Measurements from ENCODE around the gene SPHK1.

The SPHK1 gene

DNA sequence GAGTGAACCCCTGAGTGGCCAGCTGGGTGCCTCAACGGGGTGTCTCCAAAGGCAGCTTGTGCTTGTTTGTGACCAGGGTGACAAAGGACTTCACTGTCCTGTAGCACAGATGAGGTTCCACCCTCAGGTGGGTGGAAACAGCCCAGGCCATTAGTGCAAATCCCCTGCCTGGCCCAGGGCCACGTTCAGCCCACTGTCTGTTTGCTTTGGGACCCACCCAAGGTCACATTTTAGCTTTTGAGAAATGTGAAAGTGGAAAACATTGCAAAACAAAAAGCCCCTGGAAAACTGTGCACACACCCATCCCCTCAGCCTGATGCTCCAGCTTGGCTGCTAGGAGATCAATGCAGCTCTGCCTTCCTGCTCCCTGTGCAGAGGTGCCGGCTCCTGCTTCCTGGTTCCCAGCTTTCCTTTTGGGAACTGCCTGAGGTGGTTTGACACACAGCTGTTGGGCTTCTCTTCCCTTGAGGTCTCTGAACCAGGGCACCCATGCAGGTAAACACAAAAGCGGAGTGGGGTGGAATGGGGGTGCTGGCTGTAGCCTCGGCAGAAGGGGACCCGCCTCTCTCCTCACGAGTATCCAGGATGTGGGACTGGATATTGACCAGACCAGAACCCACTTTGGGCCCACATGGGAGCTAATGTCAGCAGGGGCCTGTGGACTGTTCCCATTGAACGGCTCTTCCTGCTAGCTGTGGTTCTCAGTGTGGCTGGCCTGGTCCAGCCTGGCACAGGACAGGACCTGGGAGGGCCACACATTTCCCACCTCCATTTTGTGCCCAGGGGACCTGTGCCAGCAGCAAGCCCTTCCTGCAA is 7.9 kb upstream of the SPHK1 start:
- H3K9me3 Mint-ChIP-seq, result no peaks in the 10 kb centered on the region
- peaks cover 17% of the 10 kb centered on the region for H3K4me1 Mint-ChIP-seq
- ATAC-seq, result no peak
- peaks cover 8% of the 10 kb centered on the region for H3K36me3 Mint-ChIP-seq
- peak overlapping the region; percentile 14 for H3K27ac Mint-ChIP-seq
- H3K4me3 Mint-ChIP-seq, result no peak overlapping the region
- no peak for DNase-seq (ENCODE audit: low spot score in 2 of 2)

GRCh38 chr17:76378548-76379274 is 5.7 kb upstream of the SPHK1 start:
- Mint-ChIP-seq H3K4me1 (peaks cover 9% of the 10 kb centered on the region), H3K9me3 (no peaks in the 10 kb centered on the region), H3K27ac (no peak overlapping the region), H3K4me3 (no peak overlapping the region), H3K36me3 (peaks cover 14% of the 10 kb centered on the region)
- no peak for DNase-seq (ENCODE audit: low spot score in 2 of 2)
- ATAC-seq, result no peak

- Mint-ChIP-seq H3K4me3 (no peak overlapping the region), H3K9me3 (no peaks in the 10 kb centered on the region), H3K4me1 (peaks cover 11% of the 10 kb centered on the region), H3K36me3 (peaks cover 14% of the 10 kb centered on the region), H3K27ac (no peak overlapping the region)
- no peak for DNase-seq (ENCODE audit: low spot score in 2 of 2)
- ATAC-seq, result no peak
Measured at GRCh38 chr17:76379275-76379641, 5.2 kb upstream of the SPHK1 start.

DNA sequence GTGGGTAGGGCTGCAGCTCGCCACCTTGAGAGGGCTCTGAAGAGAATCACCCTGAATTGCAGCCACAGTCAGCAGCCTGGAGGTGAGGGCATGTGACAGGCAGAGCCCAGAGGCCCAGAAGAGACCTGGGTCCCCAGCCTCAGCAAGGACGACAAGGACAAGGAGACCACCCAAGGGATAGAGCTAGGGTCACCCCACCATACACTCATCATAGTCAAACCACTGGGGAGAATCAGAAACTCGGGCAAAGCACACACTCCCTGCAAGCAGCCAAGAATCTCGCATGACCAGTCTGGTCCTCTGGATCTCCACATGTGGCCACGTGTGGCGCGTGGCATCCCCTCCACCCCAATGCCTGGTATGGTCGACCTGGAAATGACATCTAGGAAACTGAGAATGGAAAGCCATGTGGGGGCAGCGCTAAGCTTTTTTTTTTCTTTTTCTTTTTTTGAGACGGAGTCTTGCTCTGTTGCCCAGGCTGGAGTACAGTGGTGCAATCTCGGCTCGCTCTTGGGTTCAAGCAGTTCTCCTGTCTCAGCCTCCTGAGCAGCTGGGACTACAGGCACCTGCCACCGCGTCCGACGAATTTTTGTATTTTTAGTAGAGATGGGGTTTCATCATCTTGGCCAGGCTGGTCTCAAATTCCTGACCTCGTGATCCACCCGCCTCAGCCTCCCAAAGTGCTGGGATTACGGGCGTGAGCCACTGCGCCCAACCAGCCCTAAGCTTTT is 4.6 kb upstream of the SPHK1 start:
- H3K36me3 Mint-ChIP-seq, result peaks cover 14% of the 10 kb centered on the region
- ATAC-seq, result no peak
- no peak overlapping the region for H3K4me3 Mint-ChIP-seq
- no peak overlapping the region for H3K27ac Mint-ChIP-seq
- no peaks in the 10 kb centered on the region for H3K9me3 Mint-ChIP-seq
- DNase-seq (ENCODE audit: low spot score in 2 of 2), result no peak
- H3K4me1 Mint-ChIP-seq, result peaks cover 11% of the 10 kb centered on the region

DNA sequence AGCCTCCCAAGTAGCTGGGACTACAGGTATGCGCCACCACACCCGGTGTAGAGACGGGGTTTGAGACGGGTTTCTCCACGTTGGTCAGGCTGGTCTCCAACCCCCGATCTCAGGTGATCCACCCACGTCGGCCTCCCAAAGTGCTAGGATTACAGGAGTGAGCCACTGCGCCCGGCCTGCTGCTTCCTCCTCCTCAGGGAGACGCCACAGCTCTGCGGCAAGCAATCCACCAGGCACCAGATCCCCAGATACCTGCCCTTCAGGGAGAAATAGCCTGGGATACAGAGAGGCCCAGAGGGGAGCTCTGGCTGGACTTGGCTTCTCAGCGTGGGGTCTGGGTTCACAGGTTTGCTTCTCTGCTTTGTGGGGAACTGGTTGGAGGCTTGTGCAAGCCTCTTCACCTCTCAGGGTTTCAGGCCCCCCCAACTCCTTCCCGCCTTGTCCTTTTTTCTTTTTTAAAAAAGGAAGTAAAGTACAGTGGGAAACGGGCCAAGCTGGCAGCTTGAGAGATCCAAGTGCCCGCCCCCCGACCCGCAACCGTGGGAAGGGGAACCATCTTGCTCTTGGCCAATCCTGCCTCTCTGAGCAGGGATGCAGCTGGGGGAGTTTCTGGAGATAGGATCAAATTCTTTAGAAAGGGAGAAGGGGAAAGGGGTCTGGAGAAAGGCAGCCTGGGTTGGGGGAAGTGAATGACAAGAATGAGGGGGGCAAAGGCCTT is 2.6 kb upstream of the SPHK1 start:
- Mint-ChIP-seq H3K9me3 (no peaks in the 10 kb centered on the region), H3K27ac (no peak overlapping the region), H3K36me3 (peaks cover 20% of the 10 kb centered on the region), H3K4me1 (peaks cover 23% of the 10 kb centered on the region), H3K4me3 (peak overlapping the region; percentile 94)
- DNase-seq (ENCODE audit: low spot score in 2 of 2) (no peak), ATAC-seq (no peak)

GRCh38 chr17:76382351-76382802 is 2.0 kb upstream of the SPHK1 start:
- peak overlapping the region; percentile 94 for H3K4me3 Mint-ChIP-seq
- no peaks in the 10 kb centered on the region for H3K9me3 Mint-ChIP-seq
- H3K36me3 Mint-ChIP-seq, result peaks cover 23% of the 10 kb centered on the region
- peaks cover 21% of the 10 kb centered on the region for H3K4me1 Mint-ChIP-seq
- no peak for ATAC-seq
- peak overlapping the region; percentile 70 for H3K27ac Mint-ChIP-seq
- no peak for DNase-seq (ENCODE audit: low spot score in 2 of 2)

DNA sequence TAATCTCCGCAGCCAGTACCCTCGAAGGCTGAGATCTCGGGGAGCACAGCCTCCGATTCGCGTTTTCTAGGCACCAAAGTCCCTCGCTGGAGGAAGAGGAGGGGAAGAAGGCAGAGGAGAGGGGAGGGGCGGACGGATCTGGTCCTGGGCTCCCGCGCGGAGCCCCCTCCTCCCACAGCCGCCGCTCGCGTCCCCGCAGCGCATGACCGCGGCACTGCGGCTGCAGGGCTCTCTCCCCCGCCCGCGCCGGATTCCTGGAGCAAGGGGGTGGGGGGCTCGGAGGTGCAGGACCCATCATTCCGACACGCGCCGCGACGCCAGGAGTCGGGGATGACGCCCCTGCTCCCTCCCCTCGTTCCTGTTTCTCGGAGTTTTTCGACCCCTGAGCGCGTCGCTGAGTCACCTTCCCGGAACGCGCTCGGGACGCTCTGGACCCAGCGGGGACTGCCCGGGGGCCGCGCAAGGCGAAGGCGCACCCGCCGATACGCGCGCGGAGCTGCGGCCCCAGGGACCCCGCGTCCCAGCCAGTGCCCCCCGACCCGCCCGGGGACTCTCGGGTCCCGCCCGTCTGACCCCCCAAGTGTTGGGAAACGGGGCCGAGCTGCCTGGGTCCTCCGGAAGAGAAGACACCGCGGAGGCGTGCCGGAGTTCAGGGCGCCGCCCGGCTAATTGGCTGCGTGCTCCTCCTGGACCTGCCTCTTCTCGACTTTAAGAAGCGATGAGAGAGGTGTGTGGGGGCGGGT is 1.4 kb upstream of the SPHK1 start:
- peak; percentile 55 to 63 for DNase-seq (ENCODE audit: low spot score in 2 of 2)
- peaks cover 23% of the 10 kb centered on the region for H3K36me3 Mint-ChIP-seq
- peak overlapping the region; percentile 94 for H3K27ac Mint-ChIP-seq
- peak; percentile 71 for ATAC-seq
- peak overlapping the region; percentile 94 for H3K4me3 Mint-ChIP-seq
- H3K4me1 Mint-ChIP-seq, result peaks cover 17% of the 10 kb centered on the region
- no peaks in the 10 kb centered on the region for H3K9me3 Mint-ChIP-seq

DNA sequence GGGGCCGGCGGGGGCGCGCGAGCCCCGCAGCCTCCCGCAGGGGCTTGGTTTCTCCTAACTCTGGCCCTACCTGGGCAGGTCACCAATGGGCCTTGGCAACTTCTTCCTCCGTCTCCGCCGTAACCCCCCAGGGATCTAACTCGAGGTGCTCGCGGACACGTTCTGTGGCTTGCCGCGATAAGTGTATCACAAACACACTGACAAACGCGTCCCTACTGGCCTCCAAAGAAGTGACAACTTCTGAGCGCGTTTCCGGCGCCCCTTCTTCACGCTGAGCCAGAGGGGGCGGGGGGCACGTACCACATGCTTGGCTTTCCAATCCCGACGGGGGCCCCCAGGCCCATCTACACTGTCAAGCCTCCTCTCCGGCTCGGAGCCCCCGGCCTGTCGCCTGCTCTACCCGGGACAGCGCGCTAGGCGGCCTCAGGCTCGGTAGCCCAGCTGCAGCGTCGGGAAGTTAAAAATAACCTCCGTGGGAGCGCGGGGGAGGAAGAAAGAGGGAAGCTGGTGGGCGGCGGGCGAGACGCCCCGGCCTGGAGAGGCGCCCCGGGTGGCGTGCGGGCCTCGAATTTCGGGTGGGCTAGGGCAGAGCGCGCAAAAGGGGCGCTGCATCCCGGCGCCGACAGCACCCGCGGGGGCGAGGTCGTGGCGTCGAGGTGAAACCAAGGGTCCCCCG is 725 bp upstream of the SPHK1 start:
- H3K36me3 Mint-ChIP-seq, result peaks cover 25% of the 10 kb centered on the region
- peaks cover 17% of the 10 kb centered on the region for H3K4me1 Mint-ChIP-seq
- H3K27ac Mint-ChIP-seq, result peak overlapping the region; percentile 94
- ATAC-seq (peak; percentile 53), DNase-seq (ENCODE audit: low spot score in 2 of 2) (peak; percentile 45 to 90)
- H3K9me3 Mint-ChIP-seq, result no peaks in the 10 kb centered on the region
- H3K4me3 Mint-ChIP-seq, result peak overlapping the region; percentile 94

DNA sequence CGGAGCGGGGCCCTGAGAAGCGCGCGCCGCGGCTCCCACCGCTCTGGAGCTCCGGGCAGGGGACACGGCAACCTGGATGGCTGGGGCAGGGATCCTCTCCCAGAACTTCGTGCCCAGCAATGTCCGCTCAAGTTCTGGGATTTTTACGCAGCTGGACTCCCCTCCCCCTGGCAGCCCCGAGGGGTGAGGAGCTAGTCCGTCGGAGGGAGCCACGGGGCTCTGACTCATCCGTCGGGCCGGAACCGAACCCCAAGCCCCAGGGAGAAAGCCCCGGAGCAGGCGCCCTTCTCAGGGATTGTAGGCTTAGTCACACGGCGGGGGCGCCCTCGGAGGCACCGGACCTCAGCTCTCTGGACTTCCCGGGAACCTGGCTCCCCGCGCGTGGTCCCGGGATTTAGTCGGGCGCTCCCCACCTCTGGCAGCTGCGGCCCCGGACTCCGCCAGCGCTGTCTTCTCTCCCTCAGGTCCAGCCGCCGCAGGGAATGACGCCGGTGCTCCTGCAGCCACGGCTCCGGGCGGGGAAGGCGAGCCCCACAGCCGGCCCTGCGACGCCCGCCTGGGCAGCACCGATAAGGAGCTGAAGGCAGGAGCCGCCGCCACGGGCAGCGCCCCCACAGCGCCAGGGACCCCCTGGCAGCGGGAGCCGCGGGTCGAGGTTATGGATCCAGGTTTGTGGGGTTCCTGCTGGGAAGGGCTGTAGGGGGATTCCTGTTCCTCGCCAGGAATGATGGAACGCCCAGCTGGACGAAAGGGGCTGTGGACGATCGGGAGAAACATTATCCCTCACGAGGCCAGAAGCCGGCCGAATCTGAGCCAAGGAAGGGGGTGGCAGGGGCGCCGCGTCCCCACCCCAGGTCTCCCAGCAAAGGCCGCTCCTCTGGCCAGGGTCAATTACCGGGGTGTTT is 830 bp downstream of the SPHK1 start:
- DNase-seq (ENCODE audit: low spot score in 2 of 2), result peak; percentile 25 to 76
- Mint-ChIP-seq H3K9me3 (no peaks in the 10 kb centered on the region), H3K4me1 (peaks cover 20% of the 10 kb centered on the region), H3K27ac (no peak overlapping the region), H3K4me3 (peak overlapping the region; percentile 94), H3K36me3 (peaks cover 40% of the 10 kb centered on the region)
- peak; percentile 2 for ATAC-seq

GRCh38 chr17:76385892-76386786 is 1.7 kb downstream of the SPHK1 start:
- peak; percentile 85 to 94 for DNase-seq (ENCODE audit: low spot score in 2 of 2)
- Mint-ChIP-seq H3K9me3 (no peaks in the 10 kb centered on the region), H3K4me3 (peak overlapping the region; percentile 94), H3K4me1 (peaks cover 22% of the 10 kb centered on the region), H3K27ac (peak overlapping the region; percentile 62), H3K36me3 (peaks cover 41% of the 10 kb centered on the region)
- peak; percentile 41 for ATAC-seq

DNA sequence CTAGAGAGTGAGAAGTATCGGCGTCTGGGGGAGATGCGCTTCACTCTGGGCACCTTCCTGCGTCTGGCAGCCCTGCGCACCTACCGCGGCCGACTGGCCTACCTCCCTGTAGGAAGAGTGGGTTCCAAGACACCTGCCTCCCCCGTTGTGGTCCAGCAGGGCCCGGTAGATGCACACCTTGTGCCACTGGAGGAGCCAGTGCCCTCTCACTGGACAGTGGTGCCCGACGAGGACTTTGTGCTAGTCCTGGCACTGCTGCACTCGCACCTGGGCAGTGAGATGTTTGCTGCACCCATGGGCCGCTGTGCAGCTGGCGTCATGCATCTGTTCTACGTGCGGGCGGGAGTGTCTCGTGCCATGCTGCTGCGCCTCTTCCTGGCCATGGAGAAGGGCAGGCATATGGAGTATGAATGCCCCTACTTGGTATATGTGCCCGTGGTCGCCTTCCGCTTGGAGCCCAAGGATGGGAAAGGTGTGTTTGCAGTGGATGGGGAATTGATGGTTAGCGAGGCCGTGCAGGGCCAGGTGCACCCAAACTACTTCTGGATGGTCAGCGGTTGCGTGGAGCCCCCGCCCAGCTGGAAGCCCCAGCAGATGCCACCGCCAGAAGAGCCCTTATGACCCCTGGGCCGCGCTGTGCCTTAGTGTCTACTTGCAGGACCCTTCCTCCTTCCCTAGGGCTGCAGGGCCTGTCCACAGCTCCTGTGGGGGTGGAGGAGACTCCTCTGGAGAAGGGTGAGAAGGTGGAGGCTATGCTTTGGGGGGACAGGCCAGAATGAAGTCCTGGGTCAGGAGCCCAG is 2.8 kb downstream of the SPHK1 start:
- H3K4me1 Mint-ChIP-seq, result peaks cover 22% of the 10 kb centered on the region
- no peaks in the 10 kb centered on the region for H3K9me3 Mint-ChIP-seq
- peak overlapping the region; percentile 62 for H3K27ac Mint-ChIP-seq
- peaks cover 48% of the 10 kb centered on the region for H3K36me3 Mint-ChIP-seq
- no peak for ATAC-seq
- peak overlapping the region; percentile 94 for H3K4me3 Mint-ChIP-seq
- no peak for DNase-seq (ENCODE audit: low spot score in 2 of 2)
